GM12891 (cell line): Measurements from ENCODE around the gene DNM3.

Source experiments
- PAX5 ChIP-seq: IDR thresholded peaks from 2 replicates; pipeline ENCODE4 v1.6.1; 2011; ENCODE audit warnings: low read length, moderate library complexity, mild to moderate bottlenecking; ENCODE audit not compliant: insufficient read depth, severe bottlenecking
- POLR2A ChIP-seq: IDR thresholded peaks from 2 replicates; pipeline ENCODE4 v1.6.1; 2011; ENCODE audit warnings: low read depth, low read length, control low read depth
- POLR2AphosphoS5 ChIP-seq: IDR thresholded peaks from 2 replicates; pipeline ENCODE4 v1.6.1; 2011; ENCODE audit warnings: low read depth, low read length, control low read depth
- SPI1 ChIP-seq: IDR thresholded peaks from 2 replicates; pipeline ENCODE4 v1.6.1; 2011; ENCODE audit warnings: low read depth, low read length, control low read depth
- TAF1 ChIP-seq: IDR thresholded peaks from 2 replicates; pipeline ENCODE4 v1.6.1; 2011; ENCODE audit warnings: low read depth, low read length, control low read depth

- TF ChIP-seq POLR2A (no peak), PAX5 (no peak), POLR2AphosphoS5 (no peak), SPI1 (no peak), TAF1 (no peak)
Observed at GRCh38 chr1:171864308-171864707, 23.0 kb downstream of the DNM3 start.
